Kidney (tissue), 14 donors: ENCODE measurements around the gene USP30. TPM values are rescaled to one million over a fixed set of nuclear protein-coding genes. Genes with fewer than 3 reads are reported as not detected.

Experiments
- DNase-seq, 5 donors: peaks; one replicate each; pipeline ENCODE4 v3.0.0-alpha.2; 2013 to 2020
- FAIRE-seq: peaks from 2 replicates; lab custom pipeline; 2012; peaks lifted over from hg19 to GRCh38; lab: Jason Lieb, UNC
- H3K27ac ChIP-seq, 2 donors: one replicate each; pipeline ENCODE4 v1.7.0; 2013; ENCODE audit warnings: low read depth in 2 of 2, low read length in 2 of 2, inconsistent platforms in 1 of 2
- H3K27me3 ChIP-seq: one replicate; pipeline ENCODE4 v1.7.1; 2013; ENCODE audit warnings: low read length, inconsistent platforms; ENCODE audit not compliant: control insufficient read depth, insufficient read depth
- H3K36me3 ChIP-seq, 3 donors: one replicate each; pipeline versions ENCODE4 v1.7.0 to v1.7.1; 2013; ENCODE audit warnings: low read length in 3 of 3, control low read depth in 1 of 3, inconsistent platforms in 1 of 3; ENCODE audit not compliant: insufficient read depth in 3 of 3, control insufficient read depth in 2 of 3
- H3K4me1 ChIP-seq, 3 donors: one replicate each; pipeline versions ENCODE4 v1.7.0 to v1.7.1; 2013; ENCODE audit warnings: low read length in 3 of 3, inconsistent platforms in 1 of 3, low read depth in 1 of 3; ENCODE audit not compliant: control insufficient read depth in 2 of 3, insufficient read depth in 2 of 3
- H3K4me3 ChIP-seq, 3 donors: one replicate each; pipeline versions ENCODE4 v1.7.0 to v1.8.1; 2013; ENCODE audit warnings: low read length in 3 of 3, control low read depth in 1 of 3, inconsistent platforms in 1 of 3
- H3K9ac ChIP-seq, 3 donors: one replicate each; pipeline versions ENCODE4 v1.7.0 to v1.7.1; 2013; ENCODE audit warnings: low read length in 3 of 3, control low read depth in 1 of 3, inconsistent platforms in 1 of 3
- H3K9me3 ChIP-seq, 3 donors: one replicate each; pipeline versions ENCODE4 v1.7.0 to v1.7.1; 2013; ENCODE audit warnings: low read length in 3 of 3, control low read depth in 1 of 3, inconsistent platforms in 1 of 3; ENCODE audit not compliant: control insufficient read depth in 2 of 3, insufficient read depth in 1 of 3
- intact Hi-C: fragments of 100-400 bp; cut with DNase I; formaldehyde crosslinking; loops from one replicate; pipeline ENCODE4 v1.11.1; 2022
- polyA plus RNA-seq: library from polyadenylated mRNA; stranded (reverse); fragments of 350-450 nt; fragmentation: Illumina TruSeq; extraction: RNeasy Lipid Tissue Mini Kit (QIAGEN cat#74804); gene quantifications from one replicate; pipeline ENCODE4 v1.2.3, GENCODE V29; 2014; ENCODE audit warnings: low read depth, low replicate concordance; ENCODE audit not compliant: insufficient read depth
- total RNA-seq: library from RNA; stranded (reverse); fragmentation: NEBNext Ultra II Directional; extraction: Animal tissue kit (Norgen Biotek cat#: 25700); gene quantifications from one replicate; pipeline ENCODE4 v1.2.1, GENCODE V29; 2021
- TF ChIP-seq, protein P1 (sequence below): IDR thresholded peaks from 3 replicates; pipeline ENCODE4 v1.5.1; 2012; ENCODE audit warnings: mild to moderate bottlenecking, moderate library complexity, borderline replicate concordance; ENCODE audit not compliant: insufficient read depth; ENCODE audit errors: extremely low read depth
- donor health status: control.
- donor health status: control.
- donor health status: control.
- donor health status: control.
- donor health status: control.
- donor health status: DM: yes; HTN: yes; CAD: no.
- donor health status: Normal renal cell carcinoma (clear cell type).

USP30 gene
- total and polyA plus RNA-seq, 2 donors from 2014 or later: 9.6 to 16.1 TPM

DNA sequence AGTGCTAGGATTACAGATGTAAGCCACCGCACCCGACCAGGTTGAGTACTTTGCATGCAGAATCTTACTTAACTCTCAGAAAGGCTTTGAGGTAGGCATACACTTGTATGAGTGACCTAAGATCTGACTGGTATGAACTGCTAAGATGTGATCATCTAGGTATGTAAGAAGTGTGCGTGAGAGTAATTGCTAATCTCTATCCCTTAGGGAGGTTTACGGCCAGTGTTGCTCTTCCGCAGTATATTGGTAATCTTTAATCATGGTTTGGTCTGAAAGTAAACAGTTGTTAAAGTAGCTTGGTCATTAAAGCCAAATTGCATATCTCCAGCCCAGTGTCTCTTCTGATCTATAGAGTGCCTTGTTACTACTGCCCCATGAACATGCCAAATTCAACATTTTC lies 52.8 kb downstream of the USP30 start:
- Histone ChIP-seq H3K9ac (no peak overlapping the region), H3K27ac (no peak overlapping the region), H3K4me1 (peaks cover 0 to 6% (median 2%) of the 10 kb centered on the region in 3 donors), H3K9me3 (no peaks in the 10 kb centered on the region), H3K4me3 (no peak overlapping the region), H3K36me3 (peaks cover 13 to 53% (median 19%) of the 10 kb centered on the region in 3 donors), H3K27me3 (no peaks in the 10 kb centered on the region)
- no peak for FAIRE-seq
- DNase-seq: no peak
- TF ChIP-seq, protein P1, sequence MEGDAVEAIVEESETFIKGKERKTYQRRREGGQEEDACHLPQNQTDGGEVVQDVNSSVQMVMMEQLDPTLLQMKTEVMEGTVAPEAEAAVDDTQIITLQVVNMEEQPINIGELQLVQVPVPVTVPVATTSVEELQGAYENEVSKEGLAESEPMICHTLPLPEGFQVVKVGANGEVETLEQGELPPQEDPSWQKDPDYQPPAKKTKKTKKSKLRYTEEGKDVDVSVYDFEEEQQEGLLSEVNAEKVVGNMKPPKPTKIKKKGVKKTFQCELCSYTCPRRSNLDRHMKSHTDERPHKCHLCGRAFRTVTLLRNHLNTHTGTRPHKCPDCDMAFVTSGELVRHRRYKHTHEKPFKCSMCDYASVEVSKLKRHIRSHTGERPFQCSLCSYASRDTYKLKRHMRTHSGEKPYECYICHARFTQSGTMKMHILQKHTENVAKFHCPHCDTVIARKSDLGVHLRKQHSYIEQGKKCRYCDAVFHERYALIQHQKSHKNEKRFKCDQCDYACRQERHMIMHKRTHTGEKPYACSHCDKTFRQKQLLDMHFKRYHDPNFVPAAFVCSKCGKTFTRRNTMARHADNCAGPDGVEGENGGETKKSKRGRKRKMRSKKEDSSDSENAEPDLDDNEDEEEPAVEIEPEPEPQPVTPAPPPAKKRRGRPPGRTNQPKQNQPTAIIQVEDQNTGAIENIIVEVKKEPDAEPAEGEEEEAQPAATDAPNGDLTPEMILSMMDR: no peak
- intact Hi-C loops: no loop called here

- Histone ChIP-seq H3K27ac (peak overlapping the region; percentile 97 to 98), H3K4me3 (no peak overlapping the region), H3K4me1 (peaks cover 0 to 17% (median 14%) of the 10 kb centered on the region in 3 donors), H3K9me3 (no peaks in the 10 kb centered on the region), H3K9ac (peak overlapping the region in 1 of 3 donors; percentile 56), H3K36me3 (peaks cover 8 to 18% (median 8%) of the 10 kb centered on the region in 3 donors), H3K27me3 (no peaks in the 10 kb centered on the region)
- no peak for FAIRE-seq
- intact Hi-C loops: no loop called here
- TF ChIP-seq, protein P1: no peak
- DNase-seq: no peak
Measured at GRCh38 chr12:109109746-109110350, 57.5 kb downstream of the USP30 start.

DNA sequence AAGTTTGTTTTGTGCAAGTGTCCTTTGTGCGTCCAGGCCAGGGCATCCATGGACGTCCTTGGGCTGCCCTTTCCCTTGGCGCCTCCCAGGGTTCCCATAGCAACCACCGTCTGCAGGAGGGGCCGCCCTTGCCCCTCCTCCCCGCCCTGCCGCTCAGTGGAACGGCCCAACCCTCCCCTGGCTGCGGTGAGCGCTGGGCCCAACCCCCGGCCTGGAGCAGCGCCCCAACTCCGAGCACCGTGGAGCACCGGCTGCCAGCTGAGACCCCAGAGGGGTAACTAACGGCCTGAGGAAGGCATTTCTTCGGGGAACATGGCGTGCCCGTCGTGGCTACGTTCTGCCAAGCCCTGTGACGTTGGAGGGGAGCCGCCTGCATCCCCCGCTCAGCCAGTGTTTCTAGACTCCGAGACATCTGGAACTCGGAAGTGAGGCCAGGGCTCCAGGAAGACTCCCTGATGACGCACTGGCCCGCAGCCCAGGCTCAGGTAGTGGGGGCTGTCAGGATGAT lies 58.7 kb downstream of the USP30 start:
- DNase-seq (peak; percentile 92 to 97 (median 95)), FAIRE-seq (no peak)
- Histone ChIP-seq H3K36me3 (peaks cover 0 to 6% (median 3%) of the 10 kb centered on the region in 3 donors), H3K4me1 (peaks cover 0 to 27% (median 23%) of the 10 kb centered on the region in 3 donors), H3K9ac (peak overlapping the region; percentile 43 to 96 (median 74)), H3K27me3 (no peaks in the 10 kb centered on the region), H3K9me3 (no peaks in the 10 kb centered on the region), H3K27ac (peak overlapping the region; percentile 97 to 98), H3K4me3 (peak overlapping the region; percentile 57 to 85 (median 82))
- intact Hi-C loops: no loop called here
- TF ChIP-seq, protein P1: no peak
